HepG2 (cell line): ENCODE results near the gene SFT2D2. TPM values are rescaled to one million over a fixed set of nuclear protein-coding genes. Genes with fewer than 3 reads are reported as not detected.
A peak's percentile ranks its signal among the peaks of the same experiment; 100 is the strongest.

Experiments
- GABPB1 ChIP-seq: IDR thresholded peaks from 2 replicates; pipeline ENCODE4 v1.6.1; 2016; ENCODE audit warnings: mild to moderate bottlenecking, missing genetic modification reagents, moderate library complexity, missing compliant biosample characterization
- HNRNPL ChIP-seq: fragments of 200-400 bp; formaldehyde crosslinking; IDR thresholded peaks from 2 replicates; pipeline ENCODE4 v1.6.1; 2017; ENCODE audit warnings: mild to moderate bottlenecking, low read depth, low read length
- XRCC5 ChIP-seq: fragments of 200-400 bp; formaldehyde crosslinking; optimal IDR thresholded peaks from 2 replicates; pipeline ENCODE3; 2017; ENCODE audit warnings: mild to moderate bottlenecking, low read length
- ZFP41 ChIP-seq: sonication (generic); formaldehyde crosslinking; IDR thresholded peaks from 2 replicates; pipeline ENCODE4 v1.4.0; 2020; ENCODE audit warnings: mild to moderate bottlenecking, missing genetic modification reagents, borderline replicate concordance
- ZMYM3 ChIP-seq: sonication (generic); formaldehyde crosslinking; IDR thresholded peaks from 2 replicates; pipeline ENCODE4 v1.5.1; 2020; ENCODE audit warnings: mild to moderate bottlenecking, missing genetic modification reagents
- ZNF136 ChIP-seq: sonication (generic); formaldehyde crosslinking; IDR thresholded peaks from 2 replicates; pipeline ENCODE4 v1.8.1; 2022; ENCODE audit warnings: low read depth, mild to moderate bottlenecking, moderate library complexity, missing genetic modification reagents
- ZNF232 ChIP-seq: sonication (generic); formaldehyde crosslinking; IDR thresholded peaks from 2 replicates; pipeline ENCODE4 v1.4.0; 2020; ENCODE audit warnings: missing genetic modification reagents, borderline replicate concordance
- ZNF343 ChIP-seq: sonication (generic); formaldehyde crosslinking; IDR thresholded peaks from 2 replicates; pipeline ENCODE4 v1.4.0; 2020; ENCODE audit warnings: mild to moderate bottlenecking, missing genetic modification reagents
- ZNF709 ChIP-seq: sonication (generic); formaldehyde crosslinking; IDR thresholded peaks from 2 replicates; pipeline ENCODE4 v1.5.0; 2020; ENCODE audit warnings: mild to moderate bottlenecking, missing genetic modification reagents
- ZSCAN25 ChIP-seq: sonication (generic); formaldehyde crosslinking; IDR thresholded peaks from 2 replicates; pipeline ENCODE4 v1.8.0; 2022; ENCODE audit warnings: mild to moderate bottlenecking, missing genetic modification reagents
- ZSCAN29 ChIP-seq: sonication (generic); formaldehyde crosslinking; conservative IDR thresholded peaks from 2 replicates; pipeline ENCODE4 v1.4.0; 2020; ENCODE audit warnings: mild to moderate bottlenecking, missing genetic modification reagents
- ZSCAN9 ChIP-seq: IDR thresholded peaks from 2 replicates; pipeline ENCODE4 v1.6.1; 2016; ENCODE audit warnings: borderline replicate concordance
- polyA plus RNA-seq, 8 experiments: library from polyadenylated mRNA; depleted of rRNA in 3 of 8; stranded (reverse) in 7 of 8; unstranded in 1 of 8; fragments of >200 nt; fragmentation: Illumina TruSeq in 4 of 8; extraction: Trizol in 4 of 8; gene quantifications; 2 replicates each; pipeline versions ENCODE4 v1.2.1 to v1.2.3, GENCODE V29; 2011 to 2016; ENCODE audit warnings: low read depth in 4 of 8, missing spikeins in 1 of 8, mixed read lengths in 1 of 8; ENCODE audit not compliant: insufficient read depth in 1 of 8
- total RNA-seq, 5 experiments: library from RNA; depleted of rRNA; stranded (reverse); fragments of >200 nt; fragmentation: Illumina TruSeq; extraction: Trizol; gene quantifications; 2 replicates each; pipeline ENCODE4 v1.2.3, GENCODE V29; 2016; ENCODE audit warnings: low read depth in 1 of 5
- TF ChIP-seq, protein P1 (sequence below): sonication (generic); formaldehyde crosslinking; IDR thresholded peaks from 2 replicates; pipeline ENCODE4 v1.4.0; 2020; ENCODE audit warnings: missing genetic modification reagents
- TF ChIP-seq, protein P2 (sequence below): sonication (generic); formaldehyde crosslinking; IDR thresholded peaks from 2 replicates; pipeline ENCODE4 v1.8.1; 2023; ENCODE audit warnings: missing genetic modification reagents, mild to moderate bottlenecking, borderline replicate concordance
- TF ChIP-seq, protein P3 (sequence below): sonication (generic); formaldehyde crosslinking; IDR thresholded peaks from 2 replicates; pipeline ENCODE4 v1.4.0; 2020; ENCODE audit warnings: missing genetic modification reagents, borderline replicate concordance
- TF ChIP-seq, protein P4 (sequence below): sonication (generic); formaldehyde crosslinking; IDR thresholded peaks from 2 replicates; pipeline ENCODE4 v1.8.1; 2023; ENCODE audit warnings: mild to moderate bottlenecking, moderate library complexity, missing genetic modification reagents
- TF ChIP-seq, protein P5 (sequence below): sonication (generic); formaldehyde crosslinking; IDR thresholded peaks from 2 replicates; pipeline ENCODE4 v1.4.0; 2020; ENCODE audit warnings: mild to moderate bottlenecking, missing genetic modification reagents, borderline replicate concordance

The SFT2D2 gene
- total and polyA plus RNA-seq, 2 of the 13 experiments (the other 11 are each of a cell fraction or from before 2014, with no cell fraction given) = 10.0 to 28.8 TPM

DNA sequence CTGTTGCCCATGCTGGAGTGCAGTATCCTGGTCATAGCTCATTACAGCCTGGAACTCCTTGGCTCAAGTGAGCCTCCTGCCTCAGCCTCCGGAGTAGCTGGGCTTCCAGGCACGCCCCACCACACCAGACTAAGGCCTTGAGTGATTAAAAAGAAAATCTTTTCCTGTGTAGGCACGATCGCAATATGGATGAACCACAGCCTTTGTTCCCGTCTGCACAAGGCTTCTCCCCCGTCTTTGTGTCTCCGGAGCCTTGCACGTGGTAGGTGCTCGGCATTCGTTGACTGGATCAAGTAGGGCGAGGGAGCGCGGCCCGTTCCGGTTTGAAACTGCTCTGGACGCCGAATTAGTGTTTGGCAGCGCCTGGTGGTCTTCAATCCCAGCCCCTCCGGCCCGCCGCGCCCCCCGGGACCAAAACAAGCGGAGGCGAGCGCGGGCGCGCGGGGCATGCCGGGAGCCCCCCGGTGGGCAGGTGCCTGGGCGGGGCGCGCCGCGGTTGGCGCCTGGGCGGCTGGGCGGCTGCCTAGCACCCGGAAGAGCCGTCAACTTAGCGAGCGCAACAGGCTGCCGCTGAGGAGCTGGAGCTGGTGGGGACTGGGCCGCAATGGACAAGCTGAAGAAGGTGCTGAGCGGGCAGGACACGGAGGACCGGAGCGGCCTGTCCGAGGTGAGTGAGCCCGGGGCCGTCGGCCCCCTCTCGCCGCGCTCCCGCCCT, at the start of gene SFT2D2 (continued):
- TF ChIP-seq, protein P1, sequence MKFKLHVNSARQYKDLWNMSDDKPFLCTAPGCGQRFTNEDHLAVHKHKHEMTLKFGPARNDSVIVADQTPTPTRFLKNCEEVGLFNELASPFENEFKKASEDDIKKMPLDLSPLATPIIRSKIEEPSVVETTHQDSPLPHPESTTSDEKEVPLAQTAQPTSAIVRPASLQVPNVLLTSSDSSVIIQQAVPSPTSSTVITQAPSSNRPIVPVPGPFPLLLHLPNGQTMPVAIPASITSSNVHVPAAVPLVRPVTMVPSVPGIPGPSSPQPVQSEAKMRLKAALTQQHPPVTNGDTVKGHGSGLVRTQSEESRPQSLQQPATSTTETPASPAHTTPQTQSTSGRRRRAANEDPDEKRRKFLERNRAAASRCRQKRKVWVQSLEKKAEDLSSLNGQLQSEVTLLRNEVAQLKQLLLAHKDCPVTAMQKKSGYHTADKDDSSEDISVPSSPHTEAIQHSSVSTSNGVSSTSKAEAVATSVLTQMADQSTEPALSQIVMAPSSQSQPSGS (CRISPR knock-in tag) = no peak; the same call in 1 of the 2 replicates
- TF ChIP-seq ZNF343 (CRISPR knock-in tag) (peak; percentile 79; the same call in 1 of the 2 replicates), GABPB1 (CRISPR knock-in tag) (peak; percentile 75), ZNF136 (CRISPR knock-in tag) (peak; percentile 43; the same call in 1 of the 2 replicates), ZNF709 (CRISPR knock-in tag) (peak; percentile 76), ZSCAN25 (CRISPR knock-in tag) (peak; percentile 55; the same call in 1 of the 2 replicates), ZSCAN29 (0 out of 2 replicates have a peak, but pooled peaks have one; percentile 86), ZSCAN9 (CRISPR knock-in tag) (peak; percentile 57; the same call in 1 of the 2 replicates), HNRNPL (no peak), XRCC5 (no peak), ZMYM3 (CRISPR knock-in tag) (peak; percentile 73), ZNF232 (CRISPR knock-in tag) (peak; percentile 87; the same call in 1 of the 2 replicates), ZFP41 (CRISPR knock-in tag) (peak; percentile 85; the same call in 1 of the 2 replicates)
- TF ChIP-seq, protein P2, sequence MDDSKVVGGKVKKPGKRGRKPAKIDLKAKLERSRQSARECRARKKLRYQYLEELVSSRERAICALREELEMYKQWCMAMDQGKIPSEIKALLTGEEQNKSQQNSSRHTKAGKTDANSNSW (CRISPR knock-in tag) = peak; percentile 96
- TF ChIP-seq, protein P3, sequence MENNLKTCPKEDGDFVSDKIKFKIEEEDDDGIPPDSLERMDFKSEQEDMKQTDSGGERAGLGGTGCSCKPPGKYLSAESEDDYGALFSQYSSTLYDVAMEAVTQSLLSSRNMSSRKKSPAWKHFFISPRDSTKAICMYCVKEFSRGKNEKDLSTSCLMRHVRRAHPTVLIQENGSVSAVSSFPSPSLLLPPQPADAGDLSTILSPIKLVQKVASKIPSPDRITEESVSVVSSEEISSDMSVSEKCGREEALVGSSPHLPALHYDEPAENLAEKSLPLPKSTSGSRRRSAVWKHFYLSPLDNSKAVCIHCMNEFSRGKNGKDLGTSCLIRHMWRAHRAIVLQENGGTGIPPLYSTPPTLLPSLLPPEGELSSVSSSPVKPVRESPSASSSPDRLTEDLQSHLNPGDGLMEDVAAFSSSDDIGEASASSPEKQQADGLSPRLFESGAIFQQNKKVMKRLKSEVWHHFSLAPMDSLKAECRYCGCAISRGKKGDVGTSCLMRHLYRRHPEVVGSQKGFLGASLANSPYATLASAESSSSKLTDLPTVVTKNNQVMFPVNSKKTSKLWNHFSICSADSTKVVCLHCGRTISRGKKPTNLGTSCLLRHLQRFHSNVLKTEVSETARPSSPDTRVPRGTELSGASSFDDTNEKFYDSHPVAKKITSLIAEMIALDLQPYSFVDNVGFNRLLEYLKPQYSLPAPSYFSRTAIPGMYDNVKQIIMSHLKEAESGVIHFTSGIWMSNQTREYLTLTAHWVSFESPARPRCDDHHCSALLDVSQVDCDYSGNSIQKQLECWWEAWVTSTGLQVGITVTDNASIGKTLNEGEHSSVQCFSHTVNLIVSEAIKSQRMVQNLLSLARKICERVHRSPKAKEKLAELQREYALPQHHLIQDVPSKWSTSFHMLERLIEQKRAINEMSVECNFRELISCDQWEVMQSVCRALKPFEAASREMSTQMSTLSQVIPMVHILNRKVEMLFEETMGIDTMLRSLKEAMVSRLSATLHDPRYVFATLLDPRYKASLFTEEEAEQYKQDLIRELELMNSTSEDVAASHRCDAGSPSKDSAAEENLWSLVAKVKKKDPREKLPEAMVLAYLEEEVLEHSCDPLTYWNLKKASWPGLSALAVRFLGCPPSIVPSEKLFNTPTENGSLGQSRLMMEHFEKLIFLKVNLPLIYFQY (CRISPR knock-in tag) = peak; percentile 57; the same call in 1 of the 2 replicates
- TF ChIP-seq, protein P4, sequence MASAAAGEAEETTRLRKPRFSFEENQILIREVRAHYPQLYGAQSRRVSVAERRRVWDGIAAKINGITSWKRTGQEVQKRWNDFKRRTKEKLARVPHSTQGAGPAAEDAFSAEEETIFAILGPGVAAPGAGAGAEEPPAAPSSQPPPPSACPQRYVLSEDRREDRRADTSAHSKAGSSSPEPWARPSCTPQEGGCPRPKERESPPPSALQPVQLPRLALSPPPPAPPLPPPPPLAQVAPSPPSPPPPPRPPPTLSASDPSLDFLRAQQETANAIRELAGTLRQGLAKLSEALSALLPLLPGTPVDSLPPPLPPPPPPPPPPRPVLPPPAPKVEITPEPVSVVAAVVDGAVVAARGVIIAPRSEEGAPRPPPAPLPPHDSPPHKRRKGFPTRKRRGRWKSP = peak; percentile 71; the same call in 1 of the 2 replicates
- TF ChIP-seq, protein P5, sequence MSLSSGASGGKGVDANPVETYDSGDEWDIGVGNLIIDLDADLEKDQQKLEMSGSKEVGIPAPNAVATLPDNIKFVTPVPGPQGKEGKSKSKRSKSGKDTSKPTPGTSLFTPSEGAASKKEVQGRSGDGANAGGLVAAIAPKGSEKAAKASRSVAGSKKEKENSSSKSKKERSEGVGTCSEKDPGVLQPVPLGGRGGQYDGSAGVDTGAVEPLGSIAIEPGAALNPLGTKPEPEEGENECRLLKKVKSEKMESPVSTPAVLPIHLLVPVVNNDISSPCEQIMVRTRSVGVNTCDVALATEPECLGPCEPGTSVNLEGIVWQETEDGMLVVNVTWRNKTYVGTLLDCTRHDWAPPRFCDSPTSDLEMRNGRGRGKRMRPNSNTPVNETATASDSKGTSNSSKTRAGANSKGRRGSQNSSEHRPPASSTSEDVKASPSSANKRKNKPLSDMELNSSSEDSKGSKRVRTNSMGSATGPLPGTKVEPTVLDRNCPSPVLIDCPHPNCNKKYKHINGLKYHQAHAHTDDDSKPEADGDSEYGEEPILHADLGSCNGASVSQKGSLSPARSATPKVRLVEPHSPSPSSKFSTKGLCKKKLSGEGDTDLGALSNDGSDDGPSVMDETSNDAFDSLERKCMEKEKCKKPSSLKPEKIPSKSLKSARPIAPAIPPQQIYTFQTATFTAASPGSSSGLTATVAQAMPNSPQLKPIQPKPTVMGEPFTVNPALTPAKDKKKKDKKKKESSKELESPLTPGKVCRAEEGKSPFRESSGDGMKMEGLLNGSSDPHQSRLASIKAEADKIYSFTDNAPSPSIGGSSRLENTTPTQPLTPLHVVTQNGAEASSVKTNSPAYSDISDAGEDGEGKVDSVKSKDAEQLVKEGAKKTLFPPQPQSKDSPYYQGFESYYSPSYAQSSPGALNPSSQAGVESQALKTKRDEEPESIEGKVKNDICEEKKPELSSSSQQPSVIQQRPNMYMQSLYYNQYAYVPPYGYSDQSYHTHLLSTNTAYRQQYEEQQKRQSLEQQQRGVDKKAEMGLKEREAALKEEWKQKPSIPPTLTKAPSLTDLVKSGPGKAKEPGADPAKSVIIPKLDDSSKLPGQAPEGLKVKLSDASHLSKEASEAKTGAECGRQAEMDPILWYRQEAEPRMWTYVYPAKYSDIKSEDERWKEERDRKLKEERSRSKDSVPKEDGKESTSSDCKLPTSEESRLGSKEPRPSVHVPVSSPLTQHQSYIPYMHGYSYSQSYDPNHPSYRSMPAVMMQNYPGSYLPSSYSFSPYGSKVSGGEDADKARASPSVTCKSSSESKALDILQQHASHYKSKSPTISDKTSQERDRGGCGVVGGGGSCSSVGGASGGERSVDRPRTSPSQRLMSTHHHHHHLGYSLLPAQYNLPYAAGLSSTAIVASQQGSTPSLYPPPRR (CRISPR knock-in tag) = peak; percentile 56; the same call in 1 of the 2 replicates
